WTC11 (cell line): Measurements from ENCODE around the gene PAPSS1. TPM values are rescaled to one million over a fixed set of nuclear protein-coding genes. Genes with fewer than 3 reads are reported as not detected.

Experiments used
- ATAC-seq: fragments of 200-7000 bp; cut with Tn5 transposase; 2 replicates; pipeline ENCODE4 v1.10.0; 2021; ENCODE audit warnings: mild to moderate bottlenecking, moderate library complexity
- CTCF ChIA-PET: fragments of 300-600 bp; sonication (Branson Sonifier 250); formaldehyde crosslinking; loops from one replicate; lab custom pipeline; 2021; ENCODE audit warnings: antibody characterized with exemption; lab: Charles Lee
- POLR2A ChIA-PET: fragments of 350-600 bp; sonication (Branson Sonifier 250); formaldehyde crosslinking; loops from one replicate; lab custom pipeline; 2021; ENCODE audit warnings: antibody characterized with exemption; lab: Charles Lee
- DNase-seq: peaks from one replicate; pipeline ENCODE4 v3.0.0; 2021; ENCODE audit warnings: low spot score
- H3K27ac Mint-ChIP-seq: 2 replicates; pipeline ENCODE4 v1.8.0; 2021; ENCODE audit warnings: mixed read lengths
- H3K27me3 Mint-ChIP-seq: 2 replicates; pipeline ENCODE4 v1.8.0; 2021; ENCODE audit warnings: low read depth, mild to moderate bottlenecking, moderate library complexity, mixed read lengths
- H3K36me3 Mint-ChIP-seq: 2 replicates; pipeline ENCODE4 v1.8.0; 2021; ENCODE audit warnings: mixed read lengths
- H3K4me1 Mint-ChIP-seq: 2 replicates; pipeline ENCODE4 v1.8.0; 2022; ENCODE audit warnings: mixed read lengths
- H3K4me3 Mint-ChIP-seq: 2 replicates; pipeline ENCODE4 v1.8.0; 2021; ENCODE audit warnings: mild to moderate bottlenecking, moderate library complexity, mixed read lengths
- H3K9me3 Mint-ChIP-seq: 2 replicates; pipeline ENCODE4 v1.8.0; 2021; ENCODE audit warnings: mixed read lengths
- CBFB ChIP-seq: sonication (generic); formaldehyde crosslinking; IDR thresholded peaks from 2 replicates; pipeline ENCODE4 v1.8.1; 2022; ENCODE audit warnings: mild to moderate bottlenecking, low read depth, missing genetic modification reagents
- ELF4 ChIP-seq: sonication (generic); formaldehyde crosslinking; IDR thresholded peaks from 2 replicates; pipeline ENCODE4 v1.8.1; 2022; ENCODE audit warnings: low read depth, mild to moderate bottlenecking, moderate library complexity, missing genetic modification reagents
- ESRRA ChIP-seq: sonication (generic); formaldehyde crosslinking; IDR thresholded peaks from 2 replicates; pipeline ENCODE4 v1.8.1; 2022; ENCODE audit warnings: mild to moderate bottlenecking, missing genetic modification reagents, borderline replicate concordance
- FOXK1 ChIP-seq: sonication (generic); formaldehyde crosslinking; IDR thresholded peaks from 2 replicates; pipeline ENCODE4 v1.8.0; 2022; ENCODE audit warnings: mild to moderate bottlenecking, moderate library complexity, missing genetic modification reagents
- GABPB1 ChIP-seq: sonication (generic); formaldehyde crosslinking; IDR thresholded peaks from 2 replicates; pipeline ENCODE4 v1.8.1; 2023; ENCODE audit warnings: mild to moderate bottlenecking, missing genetic modification reagents
- GRHL2 ChIP-seq: fragments of 250-450 bp; sonication (Bioruptor Pico); IDR thresholded peaks from 2 replicates; pipeline ENCODE4 v1.8.0; 2022; ENCODE audit warnings: mild to moderate bottlenecking, moderate library complexity; ENCODE audit not compliant: insufficient replicate concordance, severe bottlenecking
- HMGA2 ChIP-seq: fragments of 250-450 bp; sonication (Bioruptor Pico); IDR thresholded peaks from 2 replicates; pipeline ENCODE4 v1.4.0; 2021; ENCODE audit warnings: mild to moderate bottlenecking, moderate library complexity
- KAT7 ChIP-seq: sonication (generic); formaldehyde crosslinking; IDR thresholded peaks from 2 replicates; pipeline ENCODE4 v1.8.1; 2023; ENCODE audit warnings: missing genetic modification reagents, mild to moderate bottlenecking, borderline replicate concordance
- MYBL2 ChIP-seq: sonication (generic); formaldehyde crosslinking; IDR thresholded peaks from 2 replicates; pipeline ENCODE4 v1.8.1; 2023; ENCODE audit warnings: mild to moderate bottlenecking, moderate library complexity, missing genetic modification reagents
- NR2C2 ChIP-seq: sonication (generic); formaldehyde crosslinking; IDR thresholded peaks from 2 replicates; pipeline ENCODE4 v1.8.0; 2022; ENCODE audit warnings: mild to moderate bottlenecking, missing genetic modification reagents
- OVOL2 ChIP-seq: fragments of 250-450 bp; sonication (Bioruptor Pico); IDR thresholded peaks from 2 replicates; pipeline ENCODE4 v1.9.0; 2021; ENCODE audit warnings: mild to moderate bottlenecking, borderline replicate concordance
- PRRX2 ChIP-seq: fragments of 250-450 bp; sonication (Bioruptor Pico); IDR thresholded peaks from 2 replicates; pipeline ENCODE4 v1.8.0; 2021; ENCODE audit warnings: mild to moderate bottlenecking
- TP53 ChIP-seq: sonication (generic); formaldehyde crosslinking; IDR thresholded peaks from 2 replicates; pipeline ENCODE4 v1.8.1; 2023; ENCODE audit warnings: mild to moderate bottlenecking, missing genetic modification reagents
- ZBTB21 ChIP-seq: sonication (generic); formaldehyde crosslinking; IDR thresholded peaks from 2 replicates; pipeline ENCODE4 v1.8.1; 2023; ENCODE audit warnings: mild to moderate bottlenecking, missing genetic modification reagents, borderline replicate concordance
- ZNF138 ChIP-seq: sonication (generic); formaldehyde crosslinking; conservative IDR thresholded peaks from 2 replicates; pipeline ENCODE4 v1.8.1; 2022; ENCODE audit warnings: mild to moderate bottlenecking, moderate library complexity, missing genetic modification reagents
- ZNF219 ChIP-seq: sonication (generic); formaldehyde crosslinking; IDR thresholded peaks from 2 replicates; pipeline ENCODE4 v1.8.0; 2023; ENCODE audit warnings: missing genetic modification reagents, mild to moderate bottlenecking, borderline replicate concordance
- ZNF232 ChIP-seq: sonication (generic); formaldehyde crosslinking; IDR thresholded peaks from 2 replicates; pipeline ENCODE4 v1.8.0; 2022; ENCODE audit warnings: mild to moderate bottlenecking, missing genetic modification reagents
- ZNF317 ChIP-seq: sonication (generic); formaldehyde crosslinking; IDR thresholded peaks from 2 replicates; pipeline ENCODE4 v1.8.1; 2023; ENCODE audit warnings: low read depth, mild to moderate bottlenecking, moderate library complexity, missing genetic modification reagents, borderline replicate concordance
- ZNF423 ChIP-seq: fragments of 250-450 bp; sonication (Bioruptor Pico); IDR thresholded peaks from 2 replicates; pipeline ENCODE4 v2.1.2; 2022; ENCODE audit warnings: mild to moderate bottlenecking, moderate library complexity
- ZNF671 ChIP-seq: fragments of 250-450 bp; sonication (Bioruptor Pico); IDR thresholded peaks from 2 replicates; pipeline ENCODE4 v1.8.0; 2021; ENCODE audit warnings: mild to moderate bottlenecking
- total RNA-seq: library from RNA; stranded (reverse); gene quantifications from 3 replicates; pipeline ENCODE4 v1.2.3, GENCODE V29; 2021
- TF ChIP-seq, protein P1 (sequence below): fragments of 250-450 bp; sonication (Bioruptor Pico); conservative IDR thresholded peaks from 2 replicates; pipeline ENCODE4 v1.9.0; 2021; ENCODE audit warnings: mild to moderate bottlenecking
- TF ChIP-seq, protein P2 (sequence below): sonication (generic); formaldehyde crosslinking; IDR thresholded peaks from 2 replicates; pipeline ENCODE4 v1.8.1; 2023; ENCODE audit warnings: mild to moderate bottlenecking, moderate library complexity, missing genetic modification reagents
- TF ChIP-seq, protein P3 (sequence below): fragments of 250-450 bp; sonication (Bioruptor Pico); IDR thresholded peaks from 2 replicates; pipeline ENCODE4 v1.9.0; 2021; ENCODE audit warnings: moderate library complexity, mild to moderate bottlenecking, inconsistent platforms, borderline replicate concordance
- TF ChIP-seq, protein P4 (sequence below): sonication (generic); formaldehyde crosslinking; IDR thresholded peaks from 2 replicates; pipeline ENCODE4 v1.8.1; 2023; ENCODE audit warnings: mild to moderate bottlenecking, missing genetic modification reagents, moderate library complexity
- TF ChIP-seq, protein P5 (sequence below): sonication (generic); formaldehyde crosslinking; IDR thresholded peaks from 2 replicates; pipeline ENCODE4 v1.8.0; 2023; ENCODE audit warnings: mild to moderate bottlenecking, missing genetic modification reagents

Gene PAPSS1
- total RNA-seq, 1 experiment from 2014 or later: 62.9 TPM

DNA sequence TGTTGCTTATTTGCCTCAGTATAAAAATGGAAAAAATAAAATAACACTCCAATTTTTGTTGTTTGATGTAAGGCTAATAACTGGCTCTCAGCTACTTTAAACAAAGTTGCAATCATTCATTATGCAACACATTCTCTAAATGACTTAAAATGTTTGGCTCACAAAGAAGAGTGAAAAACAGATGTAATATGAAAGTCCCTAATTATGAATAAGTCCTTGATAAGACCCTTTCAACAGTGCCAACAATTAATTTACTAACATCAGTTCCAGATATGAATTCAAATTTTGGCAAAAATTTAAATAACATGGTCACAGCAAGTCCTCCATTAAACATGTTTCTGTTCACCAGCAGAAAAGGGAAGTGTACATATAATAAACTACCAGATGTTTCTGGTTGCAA is 69.8 kb downstream of the PAPSS1 start (continued):
- TF ChIP-seq ZNF317 (CRISPR knock-in tag) (no peak), KAT7 (CRISPR knock-in tag) (no peak), MYBL2 (CRISPR knock-in tag) (no peak), ZNF219 (CRISPR knock-in tag) (no peak)
- TF ChIP-seq, protein P1, sequence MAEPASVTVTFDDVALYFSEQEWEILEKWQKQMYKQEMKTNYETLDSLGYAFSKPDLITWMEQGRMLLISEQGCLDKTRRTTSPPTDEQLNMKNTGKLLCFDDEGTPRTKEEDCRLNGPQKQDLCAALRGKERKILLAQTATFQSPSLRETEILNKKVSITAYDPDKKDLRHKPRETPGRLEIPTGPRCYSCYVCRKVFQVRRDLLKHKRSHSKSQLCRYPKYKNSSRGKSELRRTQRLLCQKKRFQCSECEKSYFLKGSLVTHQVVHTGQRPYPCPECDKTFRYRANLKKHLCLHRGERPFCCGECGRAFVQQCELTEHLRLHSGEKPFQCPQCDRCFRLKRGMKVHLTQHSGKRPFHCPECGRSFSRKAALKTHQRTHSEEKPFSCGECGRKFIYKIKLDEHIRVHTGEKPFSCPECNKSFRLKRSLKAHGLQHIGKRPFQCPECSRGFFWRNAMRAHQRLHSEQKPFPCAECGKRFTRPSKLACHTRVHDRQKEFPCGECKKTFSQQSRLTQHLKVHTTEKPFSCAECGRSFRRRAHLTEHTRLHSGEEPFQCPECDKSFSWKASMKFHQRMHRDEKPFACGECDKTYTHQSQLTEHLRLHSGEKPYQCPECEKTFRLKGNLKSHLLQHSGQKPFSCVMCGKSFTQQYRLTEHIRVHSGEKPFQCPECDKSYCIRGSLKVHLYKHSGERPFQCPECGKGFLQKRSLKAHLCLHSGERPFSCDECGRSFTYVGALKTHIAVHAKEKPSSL (CRISPR knock-in tag): no peak

DNA sequence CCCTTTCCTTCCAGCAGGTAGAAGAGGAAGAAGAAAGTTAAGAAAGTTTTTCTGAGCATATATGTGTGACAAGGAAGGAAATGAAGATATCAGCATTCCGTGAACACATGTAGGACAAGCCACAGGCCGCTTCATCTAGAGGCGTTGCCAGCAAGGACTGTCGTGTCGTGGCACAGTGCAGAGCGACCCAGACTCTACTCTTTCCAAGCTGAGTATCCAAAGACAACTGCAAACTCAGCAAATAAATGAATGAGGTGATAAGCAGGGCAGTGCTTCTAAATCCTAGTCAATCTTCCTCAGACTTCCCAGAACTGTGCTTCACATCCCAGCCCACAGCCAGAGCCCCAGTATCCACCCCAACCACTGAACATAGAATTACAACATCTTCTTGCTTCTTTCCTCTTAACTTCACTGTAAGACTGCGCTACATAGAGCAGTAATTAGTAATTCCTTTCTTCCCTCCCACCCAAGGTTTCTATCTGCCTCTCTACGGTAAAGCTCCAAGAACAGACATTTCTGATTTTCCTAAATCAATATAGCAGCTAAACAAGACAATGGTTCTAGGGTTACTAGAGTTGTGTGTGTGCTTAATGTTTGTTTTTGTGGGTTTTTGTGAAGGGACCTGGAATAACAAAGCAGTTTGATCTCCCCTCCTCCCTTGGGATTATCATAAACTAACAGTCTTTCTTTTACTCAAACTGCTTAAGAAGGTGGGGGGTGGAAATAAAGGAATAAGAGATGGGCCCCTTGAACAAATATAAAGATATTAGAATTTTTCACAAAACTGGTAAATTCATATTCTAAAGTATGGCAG is 71.6 kb downstream of the PAPSS1 start:
- H3K4me1 Mint-ChIP-seq: peaks cover 35% of the 10 kb centered on the region
- DNase-seq (no peak), ATAC-seq (peak; percentile 53)
- TF ChIP-seq ESRRA (CRISPR knock-in tag): no peak
- no peak for TF ChIP-seq ZNF423
- TF ChIP-seq ZBTB21 (CRISPR knock-in tag): no peak
- TF ChIP-seq, protein P2, sequence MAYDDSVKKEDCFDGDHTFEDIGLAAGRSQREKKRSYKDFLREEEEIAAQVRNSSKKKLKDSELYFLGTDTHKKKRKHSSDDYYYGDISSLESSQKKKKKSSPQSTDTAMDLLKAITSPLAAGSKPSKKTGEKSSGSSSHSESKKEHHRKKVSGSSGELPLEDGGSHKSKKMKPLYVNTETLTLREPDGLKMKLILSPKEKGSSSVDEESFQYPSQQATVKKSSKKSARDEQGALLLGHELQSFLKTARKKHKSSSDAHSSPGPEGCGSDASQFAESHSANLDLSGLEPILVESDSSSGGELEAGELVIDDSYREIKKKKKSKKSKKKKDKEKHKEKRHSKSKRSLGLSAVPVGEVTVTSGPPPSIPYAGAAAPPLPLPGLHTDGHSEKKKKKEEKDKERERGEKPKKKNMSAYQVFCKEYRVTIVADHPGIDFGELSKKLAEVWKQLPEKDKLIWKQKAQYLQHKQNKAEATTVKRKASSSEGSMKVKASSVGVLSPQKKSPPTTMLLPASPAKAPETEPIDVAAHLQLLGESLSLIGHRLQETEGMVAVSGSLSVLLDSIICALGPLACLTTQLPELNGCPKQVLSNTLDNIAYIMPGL (CRISPR knock-in tag): no peak
- TF ChIP-seq, protein P3, sequence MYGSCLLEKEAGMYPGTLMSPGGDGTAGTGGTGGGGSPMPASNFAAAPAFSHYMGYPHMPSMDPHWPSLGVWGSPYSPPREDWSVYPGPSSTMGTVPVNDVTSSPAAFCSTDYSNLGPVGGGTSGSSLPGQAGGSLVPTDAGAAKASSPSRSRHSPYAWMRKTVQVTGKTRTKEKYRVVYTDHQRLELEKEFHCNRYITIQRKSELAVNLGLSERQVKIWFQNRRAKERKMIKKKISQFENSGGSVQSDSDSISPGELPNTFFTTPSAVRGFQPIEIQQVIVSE (CRISPR knock-in tag): no peak
- no peak for TF ChIP-seq GRHL2 (CRISPR knock-in tag)
- TF ChIP-seq OVOL2 (CRISPR knock-in tag): no peak
- no peak for TF ChIP-seq HMGA2 (CRISPR knock-in tag)
- TF ChIP-seq, protein P4, sequence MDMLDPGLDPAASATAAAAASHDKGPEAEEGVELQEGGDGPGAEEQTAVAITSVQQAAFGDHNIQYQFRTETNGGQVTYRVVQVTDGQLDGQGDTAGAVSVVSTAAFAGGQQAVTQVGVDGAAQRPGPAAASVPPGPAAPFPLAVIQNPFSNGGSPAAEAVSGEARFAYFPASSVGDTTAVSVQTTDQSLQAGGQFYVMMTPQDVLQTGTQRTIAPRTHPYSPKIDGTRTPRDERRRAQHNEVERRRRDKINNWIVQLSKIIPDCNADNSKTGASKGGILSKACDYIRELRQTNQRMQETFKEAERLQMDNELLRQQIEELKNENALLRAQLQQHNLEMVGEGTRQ (CRISPR knock-in tag): no peak
- no peak for TF ChIP-seq GABPB1 (CRISPR knock-in tag)
- no peak for TF ChIP-seq ZNF671 (CRISPR knock-in tag)
- TF ChIP-seq ZNF232: no peak
- no peak for TF ChIP-seq ELF4 (CRISPR knock-in tag)
- ChIA-PET CTCF (interaction anchor here (0.6 kb wide), 1 partner anchor 12 kb away, joined by 3 read pairs; no protein-coding TSS in a partner anchor), POLR2A (interaction anchor here (0.7 kb wide), 1 partner anchor 9 kb away, joined by 3 read pairs; no protein-coding TSS in a partner anchor)
- H3K36me3 Mint-ChIP-seq: peaks cover 41% of the 10 kb centered on the region
- H3K9me3 Mint-ChIP-seq: no peaks in the 10 kb centered on the region
- H3K27ac Mint-ChIP-seq: no peak overlapping the region
- peaks cover 53% of the 10 kb centered on the region for H3K27me3 Mint-ChIP-seq
- no peak overlapping the region for H3K4me3 Mint-ChIP-seq

DNA sequence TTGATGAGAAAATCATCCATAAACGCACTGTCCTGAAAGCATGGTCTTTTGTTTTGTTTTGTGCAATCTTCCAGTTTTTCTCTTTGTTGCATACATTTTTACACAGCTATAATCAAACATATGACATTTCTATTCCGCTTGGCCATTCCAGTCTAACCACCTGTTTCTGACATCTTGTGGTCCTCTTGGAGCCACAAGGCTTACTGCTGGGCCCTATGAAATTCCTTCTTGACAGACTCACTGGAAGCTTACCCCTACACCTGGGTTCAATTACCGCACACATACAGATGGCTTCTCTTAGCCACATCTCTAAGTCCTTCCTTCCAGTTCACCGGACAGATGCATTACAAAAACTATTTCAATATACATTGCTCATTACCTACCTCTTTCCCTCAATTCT is 72.4 kb downstream of the PAPSS1 start:
- peaks cover 53% of the 10 kb centered on the region for H3K27me3 Mint-ChIP-seq
- H3K4me1 Mint-ChIP-seq: peaks cover 43% of the 10 kb centered on the region
- no peaks in the 10 kb centered on the region for H3K9me3 Mint-ChIP-seq
- ATAC-seq (no peak), DNase-seq (no peak)
- no peak overlapping the region for H3K27ac Mint-ChIP-seq
- H3K4me3 Mint-ChIP-seq: no peak overlapping the region
- ChIA-PET CTCF (no interaction called here), POLR2A (no interaction called here)
- H3K36me3 Mint-ChIP-seq: peaks cover 36% of the 10 kb centered on the region
- TF ChIP-seq PRRX2 (CRISPR knock-in tag) (no peak), TP53 (CRISPR knock-in tag) (no peak), CBFB (CRISPR knock-in tag) (no peak), FOXK1 (CRISPR knock-in tag) (no peak), ZNF138 (no peak), ZNF671 (CRISPR knock-in tag) (no peak), NR2C2 (CRISPR knock-in tag) (no peak)
- TF ChIP-seq, protein P5, sequence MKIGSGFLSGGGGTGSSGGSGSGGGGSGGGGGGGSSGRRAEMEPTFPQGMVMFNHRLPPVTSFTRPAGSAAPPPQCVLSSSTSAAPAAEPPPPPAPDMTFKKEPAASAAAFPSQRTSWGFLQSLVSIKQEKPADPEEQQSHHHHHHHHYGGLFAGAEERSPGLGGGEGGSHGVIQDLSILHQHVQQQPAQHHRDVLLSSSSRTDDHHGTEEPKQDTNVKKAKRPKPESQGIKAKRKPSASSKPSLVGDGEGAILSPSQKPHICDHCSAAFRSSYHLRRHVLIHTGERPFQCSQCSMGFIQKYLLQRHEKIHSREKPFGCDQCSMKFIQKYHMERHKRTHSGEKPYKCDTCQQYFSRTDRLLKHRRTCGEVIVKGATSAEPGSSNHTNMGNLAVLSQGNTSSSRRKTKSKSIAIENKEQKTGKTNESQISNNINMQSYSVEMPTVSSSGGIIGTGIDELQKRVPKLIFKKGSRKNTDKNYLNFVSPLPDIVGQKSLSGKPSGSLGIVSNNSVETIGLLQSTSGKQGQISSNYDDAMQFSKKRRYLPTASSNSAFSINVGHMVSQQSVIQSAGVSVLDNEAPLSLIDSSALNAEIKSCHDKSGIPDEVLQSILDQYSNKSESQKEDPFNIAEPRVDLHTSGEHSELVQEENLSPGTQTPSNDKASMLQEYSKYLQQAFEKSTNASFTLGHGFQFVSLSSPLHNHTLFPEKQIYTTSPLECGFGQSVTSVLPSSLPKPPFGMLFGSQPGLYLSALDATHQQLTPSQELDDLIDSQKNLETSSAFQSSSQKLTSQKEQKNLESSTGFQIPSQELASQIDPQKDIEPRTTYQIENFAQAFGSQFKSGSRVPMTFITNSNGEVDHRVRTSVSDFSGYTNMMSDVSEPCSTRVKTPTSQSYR: no peak
- TF ChIP-seq, protein P4 (CRISPR knock-in tag): no peak
